Measurements from ENCODE around the gene PLOD2. TPM values are rescaled to one million over a fixed set of nuclear protein-coding genes. Genes with fewer than 3 reads are reported as not detected.

Gene PLOD2
- total RNA-seq, 1 donor from 2014 or later, result 117 TPM

DNA sequence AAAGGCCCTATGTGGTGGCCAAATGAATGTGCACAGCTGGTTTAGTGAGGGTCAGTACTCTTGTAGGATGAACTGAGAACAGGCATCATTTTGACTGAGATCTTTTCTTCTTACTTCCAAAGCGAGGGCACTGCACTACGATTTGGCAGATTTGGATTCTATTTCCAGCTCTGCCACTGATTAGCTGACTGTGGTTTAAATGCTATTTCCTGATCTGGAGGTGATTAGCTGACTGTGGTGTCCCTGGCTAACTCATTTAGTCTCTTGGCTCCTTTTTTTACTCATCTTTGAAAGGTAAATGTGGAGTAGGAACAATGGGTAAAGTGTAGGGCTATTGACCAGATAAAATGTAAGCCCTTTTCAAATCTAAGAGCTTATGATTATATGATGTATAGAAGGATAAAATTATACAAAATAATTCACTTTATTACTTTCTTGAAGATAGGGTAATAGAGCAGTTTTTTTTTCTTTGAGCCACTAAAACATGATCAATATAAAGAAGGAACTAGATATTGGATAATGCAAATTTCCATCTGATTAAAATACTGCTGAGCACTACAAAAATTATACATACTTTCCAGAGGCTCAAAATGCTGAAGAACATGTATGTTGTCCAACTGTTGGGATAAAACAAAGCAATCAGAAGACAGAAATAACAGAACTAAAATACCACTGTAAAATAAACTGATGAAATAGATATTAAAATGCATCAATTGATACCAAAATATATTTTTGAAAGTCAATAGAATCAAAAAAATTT is 39.7 kb upstream of the PLOD2 start:
- Histone ChIP-seq H3K4me3 (ENCODE audit: insufficient read depth, low read depth, low read length) (no peak overlapping the region), H3K4me1 (ENCODE audit: insufficient read depth, low read length) (no peaks in the 10 kb centered on the region), H2AFZ (ENCODE audit: low read depth, low read length) (no peak overlapping the region), H3K4me2 (ENCODE audit: low read length) (no peak overlapping the region), H4K20me1 (ENCODE audit: insufficient read depth, low read length) (no peaks in the 10 kb centered on the region), H3K9me3 (ENCODE audit: insufficient read depth, low read depth, low read length) (no peaks in the 10 kb centered on the region), H3K27me3 (ENCODE audit: insufficient read depth, low read length) (no peaks in the 10 kb centered on the region), H3K9ac (ENCODE audit: low read length) (no peak overlapping the region), H3K79me2 (ENCODE audit: insufficient read depth, low read length) (no peaks in the 10 kb centered on the region), H3K27ac (ENCODE audit: low read depth, low read length) (no peak overlapping the region), H3K36me3 (ENCODE audit: insufficient read depth, low read length) (no peaks in the 10 kb centered on the region)
- Mint-ChIP-seq H3K27ac (ENCODE audit: unreplicated experiment) (no peak overlapping the region), H3K36me3 (ENCODE audit: low read depth, unreplicated experiment) (no peaks in the 10 kb centered on the region), H3K4me3 (ENCODE audit: unreplicated experiment) (no peak overlapping the region), H3K9me3 (ENCODE audit: unreplicated experiment) (no peaks in the 10 kb centered on the region), H3K27me3 (ENCODE audit: low read depth, unreplicated experiment) (no peaks in the 10 kb centered on the region), H3K4me1 (ENCODE audit: low read depth, unreplicated experiment) (peaks cover 4% of the 10 kb centered on the region)
- DNase-seq (ENCODE audit: low read depth), result peak; percentile 47
- FAIRE-seq, result no peak
- TF ChIP-seq EZH2 (IDR thresholded peaks at IDR 0.05; ENCODE audit: insufficient read depth, low read length), result no peak
- TF ChIP-seq, protein P1, sequence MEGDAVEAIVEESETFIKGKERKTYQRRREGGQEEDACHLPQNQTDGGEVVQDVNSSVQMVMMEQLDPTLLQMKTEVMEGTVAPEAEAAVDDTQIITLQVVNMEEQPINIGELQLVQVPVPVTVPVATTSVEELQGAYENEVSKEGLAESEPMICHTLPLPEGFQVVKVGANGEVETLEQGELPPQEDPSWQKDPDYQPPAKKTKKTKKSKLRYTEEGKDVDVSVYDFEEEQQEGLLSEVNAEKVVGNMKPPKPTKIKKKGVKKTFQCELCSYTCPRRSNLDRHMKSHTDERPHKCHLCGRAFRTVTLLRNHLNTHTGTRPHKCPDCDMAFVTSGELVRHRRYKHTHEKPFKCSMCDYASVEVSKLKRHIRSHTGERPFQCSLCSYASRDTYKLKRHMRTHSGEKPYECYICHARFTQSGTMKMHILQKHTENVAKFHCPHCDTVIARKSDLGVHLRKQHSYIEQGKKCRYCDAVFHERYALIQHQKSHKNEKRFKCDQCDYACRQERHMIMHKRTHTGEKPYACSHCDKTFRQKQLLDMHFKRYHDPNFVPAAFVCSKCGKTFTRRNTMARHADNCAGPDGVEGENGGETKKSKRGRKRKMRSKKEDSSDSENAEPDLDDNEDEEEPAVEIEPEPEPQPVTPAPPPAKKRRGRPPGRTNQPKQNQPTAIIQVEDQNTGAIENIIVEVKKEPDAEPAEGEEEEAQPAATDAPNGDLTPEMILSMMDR (IDR thresholded peaks at IDR 0.05; ENCODE audit: insufficient read depth, low read depth, low read length), result no peak

DNA sequence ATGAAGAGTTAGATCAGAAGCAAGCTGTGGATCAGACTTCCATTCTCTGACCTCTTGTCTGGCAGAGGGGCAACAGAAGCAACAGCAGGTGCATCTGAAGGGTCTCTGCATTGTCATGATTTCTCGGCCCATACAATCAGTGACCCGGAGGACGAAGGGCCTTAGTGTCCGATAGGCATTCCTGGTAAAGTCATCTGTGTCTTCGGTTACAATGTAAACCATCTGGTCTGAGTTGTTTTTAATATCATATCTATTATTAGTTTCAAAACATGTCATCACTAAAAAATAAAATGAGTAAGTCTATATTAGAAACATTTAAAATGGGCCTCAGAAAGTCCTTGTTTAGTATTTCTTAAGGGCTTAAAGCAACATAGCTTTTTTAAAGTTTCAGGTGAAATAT is 38.8 kb upstream of the PLOD2 start:
- Histone ChIP-seq H2AFZ (ENCODE audit: low read depth, low read length) (no peak overlapping the region), H3K27me3 (ENCODE audit: insufficient read depth, low read length) (no peaks in the 10 kb centered on the region), H3K36me3 (ENCODE audit: insufficient read depth, low read length) (no peaks in the 10 kb centered on the region), H3K9ac (ENCODE audit: low read length) (no peak overlapping the region), H3K27ac (ENCODE audit: low read depth, low read length) (no peak overlapping the region), H3K4me2 (ENCODE audit: low read length) (no peak overlapping the region), H3K4me1 (ENCODE audit: insufficient read depth, low read length) (no peaks in the 10 kb centered on the region), H3K9me3 (ENCODE audit: insufficient read depth, low read depth, low read length) (no peaks in the 10 kb centered on the region), H4K20me1 (ENCODE audit: insufficient read depth, low read length) (no peaks in the 10 kb centered on the region), H3K4me3 (ENCODE audit: insufficient read depth, low read depth, low read length) (no peak overlapping the region), H3K79me2 (ENCODE audit: insufficient read depth, low read length) (no peaks in the 10 kb centered on the region)
- no peak for TF ChIP-seq EZH2 (IDR thresholded peaks at IDR 0.05; ENCODE audit: insufficient read depth, low read length)
- TF ChIP-seq, protein P1 (IDR thresholded peaks at IDR 0.05; ENCODE audit: insufficient read depth, low read depth, low read length), result no peak
- Mint-ChIP-seq H3K27ac (ENCODE audit: unreplicated experiment) (no peak overlapping the region), H3K4me1 (ENCODE audit: low read depth, unreplicated experiment) (peaks cover 4% of the 10 kb centered on the region), H3K9me3 (ENCODE audit: unreplicated experiment) (no peaks in the 10 kb centered on the region), H3K4me3 (ENCODE audit: unreplicated experiment) (no peak overlapping the region), H3K36me3 (ENCODE audit: low read depth, unreplicated experiment) (no peaks in the 10 kb centered on the region), H3K27me3 (ENCODE audit: low read depth, unreplicated experiment) (no peaks in the 10 kb centered on the region)
- no peak for DNase-seq (ENCODE audit: low read depth)
- no peak for FAIRE-seq

DNA sequence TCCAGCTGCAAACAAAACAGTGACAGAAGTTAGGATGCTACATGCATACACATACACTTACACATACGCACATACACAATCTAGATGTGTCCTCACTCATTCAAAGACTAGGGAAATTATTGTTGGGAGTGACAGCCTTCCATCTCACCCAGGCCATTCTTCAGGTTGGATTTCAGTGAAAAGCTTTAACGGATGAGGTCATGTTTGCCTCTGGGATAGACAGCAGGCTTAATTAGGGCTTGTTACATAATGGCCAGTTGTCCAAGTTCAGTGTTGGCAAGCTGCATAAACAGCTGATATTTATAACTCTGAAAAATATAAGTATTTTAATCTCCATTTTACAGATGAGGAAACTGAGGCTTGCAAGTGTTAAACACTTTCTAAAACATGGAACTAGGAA is 35.8 kb upstream of the PLOD2 start:
- Histone ChIP-seq H3K27me3 (ENCODE audit: insufficient read depth, low read length) (no peaks in the 10 kb centered on the region), H3K9me3 (ENCODE audit: insufficient read depth, low read depth, low read length) (no peaks in the 10 kb centered on the region), H3K79me2 (ENCODE audit: insufficient read depth, low read length) (no peaks in the 10 kb centered on the region), H3K36me3 (ENCODE audit: insufficient read depth, low read length) (no peaks in the 10 kb centered on the region), H3K4me2 (ENCODE audit: low read length) (no peak overlapping the region), H3K27ac (ENCODE audit: low read depth, low read length) (no peak overlapping the region), H3K4me3 (ENCODE audit: insufficient read depth, low read depth, low read length) (no peak overlapping the region), H3K9ac (ENCODE audit: low read length) (no peak overlapping the region), H3K4me1 (ENCODE audit: insufficient read depth, low read length) (no peaks in the 10 kb centered on the region), H4K20me1 (ENCODE audit: insufficient read depth, low read length) (no peaks in the 10 kb centered on the region), H2AFZ (ENCODE audit: low read depth, low read length) (no peak overlapping the region)
- no peak for DNase-seq (ENCODE audit: low read depth)
- Mint-ChIP-seq H3K4me3 (ENCODE audit: unreplicated experiment) (no peak overlapping the region), H3K4me1 (ENCODE audit: low read depth, unreplicated experiment) (peaks cover 4% of the 10 kb centered on the region), H3K9me3 (ENCODE audit: unreplicated experiment) (no peaks in the 10 kb centered on the region), H3K36me3 (ENCODE audit: low read depth, unreplicated experiment) (no peaks in the 10 kb centered on the region), H3K27me3 (ENCODE audit: low read depth, unreplicated experiment) (no peaks in the 10 kb centered on the region), H3K27ac (ENCODE audit: unreplicated experiment) (no peak overlapping the region)
- TF ChIP-seq, protein P1 (IDR thresholded peaks at IDR 0.05; ENCODE audit: insufficient read depth, low read depth, low read length), result no peak
- no peak for TF ChIP-seq EZH2 (IDR thresholded peaks at IDR 0.05; ENCODE audit: insufficient read depth, low read length)
- FAIRE-seq, result no peak

All from astrocyte (in vitro differentiated cells and primary cell).